Measurements from ENCODE around the gene GPC3.

GRCh38 chrX:133850399-133850798 lies 135.0 kb downstream of the GPC3 start:
- TF ChIP-seq ARNT (IDR thresholded peaks at IDR 0.05) (no peak), SP1 (IDR thresholded peaks at IDR 0.05) (no peak), FOXK2 (IDR thresholded peaks at IDR 0.05) (no peak), TARDBP (IDR thresholded peaks at IDR 0.05) (no peak), PKNOX1 (IDR thresholded peaks at IDR 0.05) (no peak), FOXA1 (IDR thresholded peaks at IDR 0.05) (no peak), SUZ12 (IDR thresholded peaks at IDR 0.05) (no peak), HDGF (IDR thresholded peaks at IDR 0.05; ENCODE audit: borderline replicate concordance) (no peak), BHLHE40 (IDR thresholded peaks at IDR 0.05; ENCODE audit: borderline replicate concordance) (no peak), LEF1 (IDR thresholded peaks at IDR 0.05; ENCODE audit: borderline replicate concordance) (no peak), CTBP1 (IDR thresholded peaks at IDR 0.05; ENCODE audit: borderline replicate concordance) (no peak)

All from HEK293T (cell line).